Naive thymus-derived CD4-positive, alpha-beta T cell (primary cell): ENCODE results near the gene LRRC61. TPM values are rescaled to one million over a fixed set of nuclear protein-coding genes. Genes with fewer than 3 reads are reported as not detected.
A peak's percentile ranks its signal among the peaks of the same experiment; 100 is the strongest.

ENCODE experiments used
- ATAC-seq: fragments of 150-1000 bp; cut with Tn5 transposase; 2 replicates; pipeline ENCODE4 v1.10.0; 2021; ENCODE audit warnings: mild to moderate bottlenecking, moderate library complexity
- CTCF ChIA-PET: fragments of 350-600 bp; sonication (Branson Sonifier 250); formaldehyde crosslinking; loops from one replicate; lab custom pipeline; 2021; ENCODE audit warnings: antibody characterized with exemption; lab: Charles Lee
- POLR2A ChIA-PET: fragments of 350-600 bp; sonication (Branson Sonifier 250); formaldehyde crosslinking; loops from one replicate; lab custom pipeline; 2021; ENCODE audit warnings: antibody characterized with exemption, inconsistent platforms; lab: Charles Lee
- DNase-seq, 9 donors: peaks; one replicate each; pipeline versions ENCODE4 v3.0.0 to v3.0.0-alpha.2; 2020 to 2022; ENCODE audit warnings: mixed read lengths in 1 of 9
- H3K27ac ChIP-seq: one replicate; pipeline ENCODE4 v1.7.0; 2013; ENCODE audit warnings: mild to moderate bottlenecking, low read depth, low read length, moderate library complexity
- H3K27me3 ChIP-seq, 2 donors: one replicate each; pipeline ENCODE4 v1.7.0; 2013; ENCODE audit warnings: low read length in 2 of 2, mild to moderate bottlenecking in 2 of 2, moderate library complexity in 2 of 2; ENCODE audit not compliant: control insufficient read depth in 2 of 2, insufficient read depth in 2 of 2
- H3K36me3 ChIP-seq, 3 experiments: 1 replicate in 2 of 3; 2 replicates in 1 of 3; pipeline ENCODE4 v1.7.0; 2013; ENCODE audit warnings: low read length in 3 of 3, mild to moderate bottlenecking in 3 of 3, moderate library complexity in 1 of 3; ENCODE audit not compliant: insufficient read depth in 3 of 3, control insufficient read depth in 2 of 3
- H3K4me1 ChIP-seq, 2 donors: one replicate each; pipeline ENCODE4 v1.7.0; 2013; ENCODE audit warnings: low read length in 2 of 2, mild to moderate bottlenecking in 2 of 2, moderate library complexity in 1 of 2; ENCODE audit not compliant: control insufficient read depth in 2 of 2, insufficient read depth in 2 of 2
- H3K4me3 ChIP-seq: 2 replicates; pipeline ENCODE4 v1.7.0; 2013; ENCODE audit warnings: mild to moderate bottlenecking, low read length
- H3K9me3 ChIP-seq, 3 experiments: 1 replicate in 2 of 3; 2 replicates in 1 of 3; pipeline ENCODE4 v1.7.0; 2013; ENCODE audit warnings: low read length in 3 of 3; ENCODE audit not compliant: control insufficient read depth in 2 of 3
- H3K27ac Mint-ChIP-seq, 9 donors: one replicate each; pipeline ENCODE4 v1.8.0; 2020 to 2022; ENCODE audit warnings: mixed read lengths in 9 of 9, mild to moderate bottlenecking in 8 of 9, moderate library complexity in 5 of 9, inconsistent platforms in 2 of 9
- H3K27me3 Mint-ChIP-seq, 5 donors: one replicate each; pipeline ENCODE4 v1.8.0; 2021 to 2022; ENCODE audit warnings: mixed read lengths in 5 of 5, mild to moderate bottlenecking in 1 of 5
- H3K36me3 Mint-ChIP-seq, 5 donors: one replicate each; pipeline ENCODE4 v1.8.0; 2020 to 2022; ENCODE audit warnings: mixed read lengths in 5 of 5, mild to moderate bottlenecking in 3 of 5, inconsistent platforms in 1 of 5
- H3K4me1 Mint-ChIP-seq, 7 donors: one replicate each; pipeline ENCODE4 v1.8.0; 2020 to 2022; ENCODE audit warnings: mixed read lengths in 7 of 7, mild to moderate bottlenecking in 3 of 7, inconsistent platforms in 1 of 7
- H3K4me3 Mint-ChIP-seq, 10 donors: one replicate each; pipeline ENCODE4 v1.8.0; 2020 to 2022; ENCODE audit warnings: mild to moderate bottlenecking in 10 of 10, mixed read lengths in 10 of 10, moderate library complexity in 6 of 10, inconsistent platforms in 2 of 10
- H3K9me3 Mint-ChIP-seq, 11 donors: one replicate each; pipeline ENCODE4 v1.8.0; 2020 to 2022; ENCODE audit warnings: mixed read lengths in 11 of 11, mild to moderate bottlenecking in 4 of 11, inconsistent platforms in 1 of 11, moderate library complexity in 1 of 11
- intact Hi-C, 2 donors: fragments of 100-400 bp; cut with micrococcal nuclease; formaldehyde crosslinking; loops; one replicate each; pipeline ENCODE4 v1.15.1; 2023
- polyA plus RNA-seq, 2 donors: library from polyadenylated mRNA; unstranded; fragments of 300-500 nt; fragmentation: Illumina TruSeq; gene quantifications; one replicate each; pipeline ENCODE4 v1.2.3, GENCODE V29; 2021
- total RNA-seq, 6 experiments: library from RNA in 5 of 6; stranded (reverse) in 5 of 6; gene quantifications; 1 replicate in 5 of 6; 2 replicates in 1 of 6; pipeline ENCODE4 v1.2.3 and lab custom pipeline; 2021 to 2026

LRRC61 gene
- total and polyA plus RNA-seq, 7 experiments from 2014 or later = 8.3 to 30.0 (median 13.8) TPM

GRCh38 chr7:150344299-150344698 lies 21.1 kb downstream of the LRRC61 start:
- POLR2A ChIA-PET = interaction anchor here (0.6 kb wide), 1 partner anchor 743 kb away, joined by 3 read pairs; no protein-coding TSS in a partner anchor
- CTCF ChIA-PET = interaction anchor here (0.6 kb wide), 3 partner anchors 11 to 145 kb away, joined by 3 to 4 read pairs (median 3); no protein-coding TSS in a partner anchor
- Histone ChIP-seq H3K36me3 (no peaks in the 10 kb centered on the region), H3K9me3 (peaks cover 0 to 4% (median 0%) of the 10 kb centered on the region in 3 experiments), H3K4me1 (no peaks in the 10 kb centered on the region), H3K27ac (no peak overlapping the region), H3K4me3 (no peak overlapping the region), H3K27me3 (no peaks in the 10 kb centered on the region)
- Mint-ChIP-seq H3K27ac (no peak overlapping the region), H3K4me1 (peaks cover 0 to 13% (median 6%) of the 10 kb centered on the region in 7 donors), H3K9me3 (peaks cover 0 to 20% (median 6%) of the 10 kb centered on the region in 11 donors), H3K27me3 (peaks cover 6 to 70% (median 32%) of the 10 kb centered on the region in 5 donors), H3K4me3 (no peak overlapping the region), H3K36me3 (peaks cover 0 to 15% (median 3%) of the 10 kb centered on the region in 5 donors)
- no peak for DNase-seq
- ATAC-seq = no peak
- intact Hi-C loops = no loop called here

GRCh38 chr7:150345012-150345411 lies 21.9 kb downstream of the LRRC61 start:
- ChIA-PET POLR2A (no interaction called here), CTCF (interaction anchor here (0.6 kb wide), 2 partner anchors 10 to 145 kb away, joined by 3 to 4 read pairs; no protein-coding TSS in a partner anchor)
- Histone ChIP-seq H3K36me3 (no peaks in the 10 kb centered on the region), H3K27me3 (no peaks in the 10 kb centered on the region), H3K4me1 (no peaks in the 10 kb centered on the region), H3K4me3 (no peak overlapping the region), H3K9me3 (peaks cover 0 to 4% (median 0%) of the 10 kb centered on the region in 3 experiments), H3K27ac (no peak overlapping the region)
- Mint-ChIP-seq H3K27ac (no peak overlapping the region), H3K4me3 (no peak overlapping the region), H3K9me3 (peaks cover 0 to 20% (median 6%) of the 10 kb centered on the region in 11 donors), H3K4me1 (peaks cover 0 to 10% (median 5%) of the 10 kb centered on the region in 7 donors), H3K27me3 (peaks cover 6 to 63% (median 32%) of the 10 kb centered on the region in 5 donors), H3K36me3 (peaks cover 0 to 12% (median 3%) of the 10 kb centered on the region in 5 donors)
- intact Hi-C loops = no loop called here
- DNase-seq (no peak), ATAC-seq (no peak)

GRCh38 chr7:150346922-150347321 lies 23.8 kb downstream of the LRRC61 start:
- CTCF ChIA-PET = no interaction called here
- H3K9me3 Mint-ChIP-seq = peaks cover 0 to 20% (median 6%) of the 10 kb centered on the region in 11 donors

GRCh38 chr7:150351587-150352194 lies 28.5 kb downstream of the LRRC61 start:
- no peaks in the 10 kb centered on the region for H3K9me3 Mint-ChIP-seq
- intact Hi-C loops = no loop called here
- Histone ChIP-seq H3K9me3 (no peaks in the 10 kb centered on the region), H3K4me1 (peaks cover 0 to 3% of the 10 kb centered on the region in 2 donors), H3K4me3 (no peak overlapping the region), H3K36me3 (no peaks in the 10 kb centered on the region), H3K27me3 (no peaks in the 10 kb centered on the region), H3K27ac (no peak overlapping the region)
- H3K27me3 Mint-ChIP-seq = peaks cover 0 to 24% (median 1%) of the 10 kb centered on the region in 5 donors
- ATAC-seq = no peak
- no peak for DNase-seq
- no peak overlapping the region for H3K27ac Mint-ChIP-seq
- CTCF ChIA-PET = no interaction called here
- peaks cover 0 to 11% (median 7%) of the 10 kb centered on the region in 7 donors for H3K4me1 Mint-ChIP-seq
- peaks cover 0 to under 1% (median 0%) of the 10 kb centered on the region in 5 donors for H3K36me3 Mint-ChIP-seq
- H3K4me3 Mint-ChIP-seq = no peak overlapping the region
- POLR2A ChIA-PET = no interaction called here

More at GRCh38 chr7:150346922-150347321, 23.8 kb downstream of the LRRC61 start:
- peaks cover 0 to 4% (median 3%) of the 10 kb centered on the region in 7 donors for H3K4me1 Mint-ChIP-seq
- H3K27me3 ChIP-seq = no peaks in the 10 kb centered on the region
- H3K27me3 Mint-ChIP-seq = peaks cover 4 to 57% (median 30%) of the 10 kb centered on the region in 5 donors
- DNase-seq = no peak
- POLR2A ChIA-PET = no interaction called here
- H3K4me1 ChIP-seq = no peaks in the 10 kb centered on the region
- ATAC-seq = no peak
- H3K27ac Mint-ChIP-seq = no peak overlapping the region
- H3K4me3 Mint-ChIP-seq = no peak overlapping the region
- no peak overlapping the region for H3K4me3 ChIP-seq
- no peak overlapping the region for H3K27ac ChIP-seq
- peaks cover 0 to 11% (median 3%) of the 10 kb centered on the region in 5 donors for H3K36me3 Mint-ChIP-seq
- H3K9me3 ChIP-seq = peaks cover 0 to 4% (median 0%) of the 10 kb centered on the region in 3 experiments
- no peaks in the 10 kb centered on the region for H3K36me3 ChIP-seq
- intact Hi-C loops = no loop called here

- ATAC-seq (no peak), DNase-seq (no peak)
- H3K36me3 ChIP-seq = no peaks in the 10 kb centered on the region
- POLR2A ChIA-PET = interaction anchor here (0.9 to 6.2 kb wide), 6 partner anchors 11 to 50 kb away, joined by 3 to 50 read pairs (median 6); partner anchors contain the start of gene REPIN1
- H3K9me3 ChIP-seq = no peaks in the 10 kb centered on the region
- no peak overlapping the region for H3K27ac ChIP-seq
- H3K27me3 ChIP-seq = no peaks in the 10 kb centered on the region
- Mint-ChIP-seq H3K36me3 (no peaks in the 10 kb centered on the region), H3K27me3 (peaks cover 0 to 13% (median 0%) of the 10 kb centered on the region in 5 donors), H3K4me1 (peaks cover 17 to 43% (median 41%) of the 10 kb centered on the region in 7 donors), H3K4me3 (peak overlapping the region in 1 of 10 donors; percentile 19), H3K9me3 (peaks cover 0 to 2% (median 0%) of the 10 kb centered on the region in 11 donors), H3K27ac (peak overlapping the region in 3 of 9 donors; percentile 34 to 72 (median 38))
- H3K4me1 ChIP-seq = peaks cover 6 to 28% of the 10 kb centered on the region in 2 donors
- CTCF ChIA-PET = interaction anchor here (0.6 to 2.0 kb wide), 11 partner anchors 11 to 423 kb away, joined by 3 to 17 read pairs (median 3); a partner anchor contains a TSS
- H3K4me3 ChIP-seq = no peak overlapping the region
- intact Hi-C loops = loop anchor here (1.0 to 5.0 kb wide), 6 partner anchors 33 to 402 kb away; partner anchors contain the start of genes GIMAP7 (in 2 of the 2), ACTR3C (in 1 of the 2), GIMAP5 (in 1 of the 2) and LRRC61 (in 1 of the 2)
Measured at GRCh38 chr7:150355666-150356059, 32.5 kb downstream of the LRRC61 start.

GRCh38 chr7:150356265-150356897 lies 33.2 kb downstream of the LRRC61 start:
- H3K27me3 Mint-ChIP-seq = peaks cover 0 to 10% (median 0%) of the 10 kb centered on the region in 5 donors
- H3K27ac Mint-ChIP-seq = peak overlapping the region in 6 of 9 donors; percentile 32 to 77 (median 36)
- peak overlapping the region in 4 of 10 donors; percentile 12 to 32 (median 22) for H3K4me3 Mint-ChIP-seq
- ATAC-seq (peak; percentile 59), DNase-seq (peak in 7 of 9 donors; percentile 32 to 59 (median 53))
- no peaks in the 10 kb centered on the region for H3K27me3 ChIP-seq
- H3K36me3 Mint-ChIP-seq = no peaks in the 10 kb centered on the region
- no peaks in the 10 kb centered on the region for H3K36me3 ChIP-seq
- no peak overlapping the region for H3K4me3 ChIP-seq
- H3K9me3 ChIP-seq = no peaks in the 10 kb centered on the region
- intact Hi-C loops = loop anchor here (1.0 to 5.0 kb wide), 6 partner anchors 34 to 401 kb away; partner anchors contain the start of genes GIMAP7 (in 2 of the 2), ACTR3C (in 1 of the 2), GIMAP5 (in 1 of the 2) and LRRC61 (in 1 of the 2)
- peaks cover 0 to 2% (median 0%) of the 10 kb centered on the region in 11 donors for H3K9me3 Mint-ChIP-seq
- H3K4me1 Mint-ChIP-seq = peaks cover 17 to 43% (median 41%) of the 10 kb centered on the region in 7 donors
- CTCF ChIA-PET = interaction anchor here (0.6 to 2.0 kb wide), 11 partner anchors 10 to 422 kb away, joined by 3 to 17 read pairs (median 4); partner anchors contain the start of gene REPIN1
- H3K4me1 ChIP-seq = peaks cover 6 to 28% of the 10 kb centered on the region in 2 donors
- H3K27ac ChIP-seq = peak overlapping the region; percentile 51
- POLR2A ChIA-PET = interaction anchor here (0.6 to 6.2 kb wide), 8 partner anchors 10 to 400 kb away, joined by 3 to 50 read pairs (median 6); partner anchors contain the start of gene REPIN1
